Measurements from ENCODE around the gene C10orf67.
"Not testable (repeated sequence)": the region's sequence is repeated elsewhere in the genome, so short reads cannot be mapped to it uniquely, and the experiment has no call there.

Gene C10orf67

DNA sequence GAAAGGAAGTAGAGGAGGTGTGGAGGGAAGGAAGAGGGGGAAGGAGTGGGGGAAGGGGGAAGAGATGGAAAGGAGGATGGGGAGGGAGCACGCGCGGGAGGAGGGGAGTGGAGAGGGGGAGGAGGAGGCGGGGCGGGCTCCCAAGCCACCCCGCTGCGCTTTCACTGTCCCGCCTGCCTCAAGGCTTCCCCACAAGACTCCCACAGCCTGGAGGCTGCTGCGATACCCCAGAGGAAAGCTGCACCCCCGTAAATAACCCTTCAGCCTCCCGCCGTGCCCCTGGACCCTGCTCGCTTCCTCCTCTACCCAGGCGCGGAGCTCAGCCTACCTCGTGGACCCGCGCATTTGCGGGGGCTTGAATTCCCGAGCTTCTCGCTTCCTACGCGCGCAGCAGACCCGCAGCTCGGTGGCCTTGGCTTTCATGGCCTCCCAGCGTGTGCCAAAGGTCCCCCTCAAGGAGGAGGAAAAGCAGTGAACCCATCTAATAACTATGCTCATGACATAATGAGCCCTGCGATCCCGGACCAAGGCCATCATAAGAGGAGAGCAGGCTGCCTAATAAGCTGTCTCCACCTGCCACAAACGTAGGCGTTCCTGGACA is at the start of gene C10orf67:
Gene C10orf67 (minus strand): TSS at position 557 of the 601 bp plus-strand sequence. CDS start 23 bp downstream, at position 534.
- peak; percentile 46 for DNase-seq

DNA sequence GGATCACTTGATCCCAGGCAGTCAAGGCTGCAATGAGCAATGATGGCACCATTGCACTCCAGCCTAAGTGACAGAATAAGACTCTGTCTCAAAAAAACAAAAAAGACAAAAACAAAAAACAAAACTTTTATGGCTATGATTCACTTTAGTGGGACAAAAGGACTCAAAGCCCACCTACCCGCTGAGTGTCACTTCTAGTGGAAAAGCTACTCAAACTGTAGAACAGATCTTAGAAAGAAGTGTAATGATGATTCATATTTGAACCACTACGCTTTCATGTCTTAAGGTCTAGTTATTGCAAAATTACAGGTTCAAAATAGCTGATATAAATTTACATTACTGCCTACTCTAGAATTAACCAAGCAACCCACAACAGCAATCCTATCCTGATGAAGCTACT is 47.2 kb upstream of the C10orf67 start:
- peak; percentile 36 for DNase-seq

DNA sequence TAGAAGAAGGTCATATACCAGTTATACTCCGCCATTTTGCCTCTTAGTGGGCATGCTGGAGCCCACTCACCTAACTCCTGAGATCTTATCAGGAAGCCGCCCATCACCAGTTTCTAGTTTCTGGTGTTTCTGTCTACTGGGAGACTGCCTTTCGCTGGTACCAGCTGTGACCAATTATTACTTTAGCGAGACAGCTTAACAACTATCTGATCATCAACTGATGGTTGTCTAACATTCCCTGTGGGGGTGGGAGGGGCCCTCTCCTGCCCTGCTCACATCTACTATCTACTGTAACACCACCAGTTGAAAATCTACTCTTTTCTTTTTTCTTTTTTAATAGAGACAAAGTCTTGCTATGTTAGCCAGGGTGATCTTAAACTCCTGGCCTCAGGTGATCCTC is 46.2 kb upstream of the C10orf67 start:
- DNase-seq: no peak

DNA sequence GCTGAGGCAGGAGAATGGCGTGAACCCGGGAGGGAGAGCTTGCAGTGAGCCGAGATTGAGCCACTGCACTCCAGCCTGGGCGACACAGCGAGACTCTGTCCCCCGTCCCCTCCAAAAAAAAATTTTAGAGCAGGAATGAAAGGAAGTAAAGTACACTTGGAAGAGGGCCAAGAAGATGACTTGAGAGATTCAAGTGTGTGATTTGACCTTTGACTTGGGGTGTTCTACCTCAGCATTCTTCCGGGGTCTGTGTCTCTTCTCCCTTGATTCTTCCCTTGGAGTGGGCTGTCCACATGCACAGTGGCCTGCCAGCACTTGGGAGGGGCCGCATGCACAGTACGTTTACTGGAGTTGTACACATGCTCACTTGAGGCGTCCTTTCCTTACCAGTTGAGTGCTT is 45.8 kb upstream of the C10orf67 start:
- DNase-seq: not testable (repeated sequence)

DNA sequence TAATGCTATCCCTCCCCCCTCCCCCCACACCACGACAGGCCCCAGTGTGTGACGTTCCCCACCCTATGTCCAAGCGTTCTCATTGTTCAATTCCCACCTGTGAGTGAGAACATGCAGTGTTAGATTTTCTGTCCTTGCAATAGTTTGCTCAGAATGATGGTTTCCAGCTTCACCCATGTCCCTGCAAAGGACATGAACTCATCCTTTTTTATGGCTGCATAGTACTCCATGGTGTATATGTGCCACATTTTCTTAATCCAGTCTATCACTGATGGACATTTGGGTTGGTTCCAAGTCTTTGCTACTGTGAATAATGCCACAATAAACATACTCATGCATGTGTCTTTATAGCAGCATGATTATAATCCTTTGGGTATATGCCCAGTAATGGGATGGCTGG is 42.9 kb upstream of the C10orf67 start:
- DNase-seq: not testable (repeated sequence)

DNA sequence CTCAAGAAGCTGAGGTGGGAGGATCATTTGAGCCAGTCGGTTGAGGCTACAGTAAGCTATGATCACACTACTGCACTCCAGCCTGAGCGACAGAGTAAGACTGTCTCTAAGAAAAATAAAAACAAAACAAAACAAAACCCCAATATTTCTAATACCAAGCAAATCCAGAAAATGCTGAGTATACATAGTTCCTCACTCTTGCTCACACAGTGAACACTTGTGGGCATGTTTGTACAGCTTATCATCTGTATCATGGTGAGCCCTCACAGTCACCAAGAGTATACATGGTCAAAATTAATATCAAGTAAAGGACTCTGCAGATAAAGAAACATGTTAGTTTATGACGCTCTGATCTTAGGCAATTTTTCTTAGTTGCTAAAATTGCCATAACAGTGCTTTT is 41.5 kb upstream of the C10orf67 start:
- no peak for DNase-seq

DNA sequence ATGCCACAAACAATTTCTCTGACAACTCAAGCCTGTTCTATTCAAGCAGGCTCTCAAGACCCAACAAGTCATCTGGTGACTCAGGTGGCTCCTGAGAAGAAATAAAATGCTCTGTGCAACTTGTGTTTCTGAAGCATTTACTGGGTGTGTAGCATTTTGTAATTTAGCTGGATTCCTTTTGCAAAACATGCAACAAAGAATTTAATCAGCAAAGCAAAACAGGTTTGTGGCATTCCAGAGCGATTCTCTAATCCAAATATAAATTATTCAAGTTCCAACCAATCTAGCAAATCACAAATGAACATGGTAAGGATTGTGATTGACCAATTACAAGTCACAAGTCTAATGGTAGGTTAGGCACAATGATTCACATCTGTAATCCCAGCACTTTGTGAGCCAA is 39.8 kb upstream of the C10orf67 start:
- DNase-seq: no peak

DNA sequence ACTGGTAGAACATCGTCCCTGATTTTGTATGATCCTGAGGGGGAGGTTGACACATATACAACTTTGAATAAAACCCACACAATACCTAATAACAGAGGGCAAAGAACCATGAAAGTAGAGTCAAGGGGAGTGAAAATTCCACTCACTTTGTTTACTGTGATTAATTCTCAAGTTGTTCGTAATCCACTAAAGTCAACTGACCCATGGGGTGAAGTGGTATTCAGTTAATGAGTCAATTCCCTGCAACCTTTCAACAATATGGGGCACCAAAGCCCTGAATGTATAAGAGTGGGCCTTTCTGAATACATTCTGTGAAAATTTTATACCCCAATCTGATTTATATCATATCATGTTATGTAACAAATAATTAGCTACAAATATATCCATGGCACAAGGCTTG is 39.0 kb upstream of the C10orf67 start:
- DNase-seq: no peak

DNA sequence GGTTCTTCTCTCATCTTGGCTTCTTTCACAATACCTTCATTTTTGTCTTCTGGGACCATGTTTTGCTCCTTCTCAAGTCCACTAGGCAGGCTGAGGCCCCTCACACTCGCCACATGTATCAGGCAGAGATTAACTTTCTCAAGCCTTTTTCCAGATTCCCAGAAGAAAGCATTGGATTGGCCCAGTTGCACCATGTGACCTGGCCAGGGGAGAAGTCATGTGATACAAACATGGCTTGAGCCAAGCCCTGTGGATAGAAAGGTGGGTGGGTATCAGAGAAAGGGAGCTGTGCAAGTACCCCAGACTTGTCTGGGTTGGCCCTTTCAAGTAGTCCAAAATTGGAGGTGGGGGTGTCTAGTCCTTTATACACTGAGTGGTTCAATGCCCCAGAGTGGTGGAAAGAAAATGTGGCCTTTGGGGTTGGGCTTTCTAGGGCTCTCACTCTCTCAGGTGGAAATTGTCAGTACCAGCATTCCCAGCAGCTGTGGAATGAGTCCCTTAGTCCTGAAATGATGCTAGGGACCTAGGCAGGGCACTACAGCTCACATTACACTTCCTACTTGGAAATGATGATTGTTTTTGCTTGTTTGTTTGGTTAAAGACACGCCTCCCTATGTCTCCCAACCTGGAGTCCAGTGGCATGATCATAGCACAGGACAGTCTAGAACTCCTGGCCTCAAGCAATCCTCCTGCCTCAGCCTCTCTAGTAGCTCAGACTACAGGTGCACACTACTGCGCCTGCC is 36.9 kb upstream of the C10orf67 start:
- no peak for DNase-seq

DNA sequence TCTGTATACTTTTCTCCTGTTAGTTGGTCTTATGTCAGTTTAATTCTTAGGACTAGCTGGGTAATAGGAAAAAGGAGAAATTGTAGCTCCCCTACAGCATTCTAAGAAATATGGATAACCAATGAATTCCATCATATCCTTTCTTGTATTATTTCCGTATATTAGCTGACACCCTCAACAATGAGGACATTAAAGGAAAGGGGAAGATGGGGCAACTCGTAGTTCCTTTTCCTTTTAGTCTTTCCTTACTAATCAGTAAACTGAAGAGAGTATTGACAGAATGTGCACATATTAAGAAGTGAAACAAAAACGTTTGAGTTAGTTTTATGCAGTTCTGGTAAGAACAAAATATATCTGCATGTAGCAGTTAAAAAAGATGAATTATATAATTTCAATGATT is 35.1 kb upstream of the C10orf67 start:
- no peak for DNase-seq

DNA sequence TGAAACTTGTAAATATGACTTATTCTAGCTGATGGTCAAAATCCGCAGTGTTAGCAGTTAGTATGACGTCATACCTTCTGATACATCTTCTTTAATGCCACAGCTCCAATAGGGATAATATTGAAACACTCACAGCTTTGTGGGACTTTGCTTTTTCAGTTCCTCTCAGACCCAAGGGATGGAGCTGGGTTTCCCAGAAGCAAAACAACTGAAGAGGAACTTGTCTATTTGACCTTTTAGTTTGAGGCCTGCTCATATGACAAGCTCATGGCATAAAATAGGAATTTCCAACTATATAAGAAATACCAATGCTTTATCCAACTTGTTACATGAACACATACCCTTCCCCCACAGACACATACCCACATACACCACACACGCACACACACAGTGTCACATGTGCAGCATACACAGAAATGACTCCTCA is 31.6 kb upstream of the C10orf67 start:
- DNase-seq: no peak

DNA sequence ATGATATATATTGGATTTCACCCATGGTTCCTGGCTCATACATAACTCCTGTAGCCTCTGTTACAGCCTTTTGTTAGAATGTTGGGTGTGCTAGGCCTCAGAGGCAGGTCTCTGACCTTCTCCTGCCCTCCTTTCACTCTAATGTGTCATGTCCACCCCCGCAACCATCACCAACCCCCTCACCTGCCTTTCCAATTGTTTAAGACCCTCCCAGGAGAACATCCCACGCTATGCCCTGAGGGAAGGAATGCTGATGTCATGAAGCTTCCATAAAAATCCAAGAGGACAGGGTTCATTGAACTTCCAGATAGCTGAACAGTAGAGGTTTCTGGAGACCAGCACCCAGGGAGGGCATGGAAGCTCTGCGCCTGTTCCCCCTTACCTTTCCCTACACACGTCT is 30.8 kb upstream of the C10orf67 start:
- DNase-seq: no peak

DNA sequence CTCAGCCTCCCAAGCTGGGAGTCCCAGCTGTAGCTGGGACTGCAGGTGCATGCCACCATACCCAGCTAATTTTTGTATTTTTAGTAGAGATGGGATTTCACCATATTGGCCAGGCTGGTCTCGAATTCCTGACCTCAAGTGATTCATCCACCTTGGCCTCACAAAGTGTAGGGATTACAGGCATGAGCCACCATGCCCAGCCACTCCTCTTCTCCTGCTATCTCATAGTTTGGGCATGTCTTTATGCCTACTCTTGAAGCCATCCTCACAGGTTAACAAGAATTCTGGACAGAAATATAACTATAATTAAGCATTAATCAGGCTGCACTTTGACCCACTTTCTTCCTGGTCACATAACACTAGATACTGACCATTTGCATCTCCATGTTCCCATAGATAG is 28.6 kb upstream of the C10orf67 start:
- DNase-seq: no peak

DNA sequence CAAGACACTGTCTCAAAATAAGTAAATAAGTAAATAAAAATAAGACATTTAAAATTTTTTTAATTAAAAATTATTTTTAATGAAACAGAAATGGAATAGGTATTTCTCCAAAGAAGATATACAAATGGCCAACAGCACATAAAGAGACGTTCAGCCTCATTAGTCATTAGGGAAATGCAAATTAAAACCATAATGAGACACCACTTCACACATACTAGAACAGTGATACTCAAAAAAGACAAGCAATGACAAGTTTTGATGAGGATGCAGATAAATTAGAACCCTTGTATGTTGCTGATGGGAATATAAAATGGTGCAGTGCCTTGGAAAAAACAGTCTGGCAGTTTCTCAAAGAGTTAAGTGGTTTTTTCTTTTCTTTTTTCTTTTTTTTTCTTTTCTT is 26.5 kb upstream of the C10orf67 start:
- DNase-seq: no peak

DNA sequence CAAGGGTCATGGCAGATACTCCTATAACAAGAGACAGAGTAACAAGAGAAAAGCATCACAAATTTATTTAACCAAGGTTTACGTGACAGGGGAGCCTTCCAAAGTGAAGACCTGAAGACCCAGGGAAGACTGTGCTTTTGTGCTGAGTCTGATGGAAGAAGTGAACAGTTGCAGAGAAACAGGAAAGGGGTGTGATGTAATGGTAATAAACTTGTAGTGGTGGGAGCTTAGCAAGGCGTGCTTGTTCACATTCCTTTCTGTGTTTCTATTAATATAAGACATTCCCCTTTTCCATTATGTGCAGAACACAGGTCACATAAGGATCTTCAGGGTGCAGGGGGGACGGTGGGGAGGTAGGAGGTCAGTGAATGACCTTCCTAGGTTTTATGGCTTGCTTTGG is 25.5 kb upstream of the C10orf67 start:
- DNase-seq: no peak

DNA sequence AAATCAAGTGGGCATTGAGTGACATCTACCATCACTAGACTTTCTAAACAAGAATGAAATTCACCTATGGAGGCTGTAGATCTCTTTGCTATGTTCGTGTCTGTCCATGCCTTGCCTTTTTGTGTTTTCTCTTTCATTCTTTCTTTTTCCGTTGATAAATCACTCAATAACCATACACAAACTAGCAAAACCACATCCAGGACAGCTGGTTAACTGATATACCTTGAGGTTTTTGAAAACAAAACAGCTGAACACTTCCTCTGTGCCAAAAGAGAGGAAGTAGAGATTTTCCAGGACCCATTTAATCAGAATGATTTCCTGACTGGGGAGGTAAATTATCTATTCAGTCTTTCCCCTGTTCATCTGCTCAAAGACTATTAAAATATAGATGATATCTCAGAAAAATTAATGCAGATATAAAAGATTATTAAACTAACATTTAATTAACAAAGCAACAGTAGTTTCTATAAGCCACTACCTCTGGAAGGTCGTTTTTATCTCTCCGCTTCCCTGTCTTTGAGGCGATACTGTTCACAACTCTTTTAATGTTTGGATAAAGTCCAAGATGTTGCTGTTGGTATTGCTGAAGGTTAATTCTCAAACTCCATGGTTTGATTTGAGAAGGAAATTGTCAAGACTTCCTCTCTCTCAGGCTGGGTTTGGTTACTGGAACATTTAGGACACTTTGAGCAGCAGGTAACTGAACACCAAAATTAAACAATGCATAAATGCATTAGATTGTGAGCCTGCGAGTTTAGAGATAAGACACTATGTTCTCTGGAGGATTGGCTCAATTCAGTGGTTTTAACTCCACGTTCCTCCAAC is 24.4 kb upstream of the C10orf67 start:
- no peak for DNase-seq

DNA sequence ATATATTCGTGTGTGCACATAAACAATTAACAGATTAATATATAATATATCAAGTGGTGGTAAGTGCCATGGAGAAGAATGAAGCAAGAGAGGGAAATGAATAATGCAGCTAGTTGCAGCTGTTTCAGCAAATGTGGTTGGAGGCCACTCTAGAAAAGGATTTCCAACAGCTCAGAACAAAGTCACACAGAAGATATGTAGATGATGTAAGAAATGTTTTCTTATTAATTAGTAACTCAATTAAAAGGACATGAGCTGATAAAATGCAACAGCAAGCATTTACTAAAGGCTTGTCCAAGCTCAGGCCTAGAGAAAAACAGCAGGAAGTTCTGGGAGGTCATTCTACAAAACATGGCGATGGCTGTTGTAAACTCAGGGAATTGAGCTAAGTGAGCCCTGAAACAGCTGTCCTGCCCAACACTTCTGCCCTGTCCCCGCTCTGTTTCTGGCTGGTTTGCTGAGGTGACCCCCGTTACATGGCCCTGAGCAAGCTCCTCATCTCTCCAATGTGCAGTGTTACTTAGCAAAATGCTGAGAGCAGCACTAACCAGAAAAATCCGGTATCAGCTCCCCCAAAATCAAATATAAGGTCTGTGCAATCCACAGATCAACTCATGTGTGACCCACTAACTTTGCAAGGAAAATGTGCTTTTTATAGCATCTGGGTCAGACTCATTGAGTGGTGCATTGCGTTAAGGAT is 23.4 kb upstream of the C10orf67 start:
- DNase-seq: no peak

DNA sequence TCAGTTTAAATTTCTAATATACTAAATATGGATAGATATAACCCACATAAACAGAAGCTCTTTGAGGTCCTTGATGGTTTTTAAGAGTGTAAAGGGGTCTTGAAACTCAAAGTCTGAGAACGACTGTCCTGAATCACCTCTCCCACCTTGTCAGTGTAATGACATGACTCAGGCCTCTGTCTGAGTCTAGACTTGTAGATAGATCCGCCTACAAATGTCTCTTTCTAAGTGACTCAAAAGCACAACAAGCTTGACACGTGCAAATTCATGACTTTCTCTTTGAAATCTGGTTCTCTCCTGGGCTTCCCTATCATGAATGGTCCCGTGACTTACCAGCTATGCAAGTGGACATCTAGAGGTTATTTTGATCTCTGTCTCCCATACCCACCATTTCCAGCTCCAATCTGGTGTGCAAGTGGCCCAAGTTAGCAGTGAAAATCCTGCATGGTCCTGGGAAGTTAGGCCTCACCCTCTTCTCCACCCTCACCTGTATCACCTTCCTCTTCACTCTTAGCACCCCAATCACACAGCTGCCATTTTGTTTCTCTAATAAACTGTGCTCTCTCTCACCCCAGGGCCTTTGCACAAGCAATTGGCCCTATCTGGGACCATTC is 20.9 kb upstream of the C10orf67 start:
- DNase-seq: peak; percentile 37

DNA sequence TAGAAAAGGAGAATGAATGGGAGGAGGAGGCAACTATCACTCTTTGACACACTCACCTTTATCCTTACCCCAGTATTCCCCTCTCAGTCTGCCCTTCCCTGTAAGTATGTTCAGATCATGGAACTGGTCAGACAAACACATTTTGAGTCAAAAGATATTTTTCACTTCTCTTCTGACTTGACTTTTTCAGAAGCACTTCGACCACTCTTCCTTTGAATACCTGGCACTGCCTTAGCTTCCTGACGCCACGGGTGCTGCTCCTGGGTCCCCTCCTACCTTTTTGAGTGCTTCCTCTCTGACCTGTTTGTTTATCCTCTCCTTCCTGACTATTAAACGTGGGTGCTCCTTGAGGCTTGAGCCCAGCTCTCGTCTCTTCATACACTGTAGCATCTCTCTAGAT is 19.8 kb upstream of the C10orf67 start:
- DNase-seq: peak; percentile 40

DNA sequence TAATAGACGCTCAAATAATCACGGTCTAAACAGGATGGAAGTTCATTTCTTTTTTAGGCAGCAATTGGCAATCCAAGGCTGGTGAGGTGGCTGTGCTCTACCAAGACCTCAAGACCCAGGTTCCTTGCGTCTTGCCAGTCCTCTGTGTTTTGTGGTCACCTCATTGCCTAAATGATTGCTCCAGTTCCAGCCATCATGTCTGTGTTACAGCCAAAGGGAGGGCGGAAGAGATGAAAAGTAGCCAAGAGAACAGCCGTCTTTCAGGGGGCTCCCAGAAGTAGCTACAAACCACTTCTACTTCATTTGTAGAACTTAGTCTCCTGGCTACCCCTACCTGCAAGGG is 19.2 kb upstream of the C10orf67 start:
- DNase-seq: no peak

DNA sequence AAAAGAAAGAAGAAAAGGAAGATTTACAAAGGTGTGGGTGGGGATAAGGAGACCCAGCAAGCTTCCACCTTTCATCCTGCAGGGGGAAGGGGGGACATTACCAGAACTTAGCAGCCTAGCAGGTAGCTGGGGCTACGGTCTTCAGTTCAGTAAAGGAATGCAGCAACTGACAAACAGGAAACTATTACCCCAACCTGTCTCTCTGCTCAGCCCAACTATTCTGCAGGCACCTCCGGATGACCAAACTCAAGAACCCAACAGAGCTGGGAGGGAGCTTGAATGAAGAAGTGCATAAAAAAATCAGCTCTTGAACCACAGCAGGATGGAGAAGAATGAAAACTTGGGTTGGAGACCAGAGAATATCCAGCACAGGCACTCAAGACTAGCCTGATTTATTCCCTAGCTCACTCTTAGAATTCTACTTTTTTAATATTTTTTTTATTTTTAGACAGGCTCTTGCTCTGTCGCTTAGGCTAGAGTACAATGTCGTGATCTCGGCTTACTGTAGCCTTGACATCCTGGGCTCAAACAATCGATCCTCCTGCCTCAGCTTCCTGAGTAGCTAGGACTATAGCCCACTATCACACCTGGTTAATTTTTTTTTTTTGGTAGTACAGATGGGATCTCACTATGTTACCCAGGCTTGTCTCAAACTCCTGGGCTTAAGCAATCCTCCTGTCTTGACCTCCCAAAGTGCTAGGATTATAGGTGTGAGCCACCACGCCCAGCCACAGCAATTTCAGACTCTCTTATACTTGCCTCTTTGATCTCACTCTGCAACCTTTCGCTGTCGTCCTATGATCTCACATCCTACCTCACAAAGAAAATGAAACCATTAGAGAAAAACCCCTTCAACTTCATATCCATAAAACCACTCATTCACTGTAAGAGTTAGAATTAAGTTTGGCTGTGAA is 18.5 kb upstream of the C10orf67 start:
- peak; percentile 63 for DNase-seq

All from activated CD4-positive, alpha-beta T cell treated with anti-CD3 and anti-CD28 coated beads for 48 hours (primary cell).